HG03045 (cell line): ENCODE results near the gene KBTBD4.
"Not testable (repeated sequence)": the region's sequence is repeated elsewhere in the genome, so short reads cannot be mapped to it uniquely, and the experiment has no call there.

Experiments used
- ATAC-seq: cut with Tn5 transposase; IDR thresholded peaks from one replicate; pipeline ENCODE4 v1.9.1; 2021; ENCODE audit warnings: mild to moderate bottlenecking, moderate library complexity; ENCODE audit not compliant: unreplicated experiment

Gene KBTBD4

DNA sequence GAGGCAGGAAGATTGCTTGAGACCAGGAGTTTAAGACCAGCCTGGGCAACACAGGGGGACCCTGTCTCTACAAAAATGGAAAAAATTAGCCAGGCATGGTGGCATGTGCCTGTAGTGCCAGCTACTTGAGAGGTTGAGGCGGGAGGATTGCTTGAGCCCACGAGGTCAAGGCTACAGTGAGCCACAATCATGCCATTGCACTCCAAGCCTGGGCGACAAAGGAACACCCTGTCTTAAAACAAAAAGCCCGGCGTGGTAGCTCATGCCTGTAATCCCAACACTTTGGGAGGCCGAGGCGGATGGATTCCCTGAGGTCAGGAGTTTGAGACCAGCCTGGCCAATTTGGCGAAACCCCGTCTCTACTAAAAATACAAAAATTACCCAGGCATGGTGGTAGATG is 48.0 kb downstream of the KBTBD4 start:
- not testable (repeated sequence) for ATAC-seq

DNA sequence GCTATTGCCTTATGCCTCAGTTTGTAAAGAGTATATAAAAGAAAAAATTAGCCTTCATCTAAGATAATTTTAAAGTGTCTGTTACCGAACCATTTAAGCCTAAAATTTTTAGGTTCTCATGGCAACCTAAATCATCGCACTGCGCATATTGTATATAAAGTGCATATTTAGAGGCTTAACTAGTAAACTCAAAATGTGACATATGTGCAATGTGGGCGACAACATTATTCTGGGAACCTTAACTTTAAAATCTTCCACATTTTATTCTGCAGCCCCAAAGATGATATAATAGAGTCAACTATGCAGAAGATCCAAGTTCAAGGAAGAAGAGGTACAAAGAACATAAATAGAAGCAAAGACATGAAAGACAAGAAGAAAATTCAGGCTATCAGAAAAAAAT is 48.8 kb downstream of the KBTBD4 start:
- ATAC-seq = no peak

DNA sequence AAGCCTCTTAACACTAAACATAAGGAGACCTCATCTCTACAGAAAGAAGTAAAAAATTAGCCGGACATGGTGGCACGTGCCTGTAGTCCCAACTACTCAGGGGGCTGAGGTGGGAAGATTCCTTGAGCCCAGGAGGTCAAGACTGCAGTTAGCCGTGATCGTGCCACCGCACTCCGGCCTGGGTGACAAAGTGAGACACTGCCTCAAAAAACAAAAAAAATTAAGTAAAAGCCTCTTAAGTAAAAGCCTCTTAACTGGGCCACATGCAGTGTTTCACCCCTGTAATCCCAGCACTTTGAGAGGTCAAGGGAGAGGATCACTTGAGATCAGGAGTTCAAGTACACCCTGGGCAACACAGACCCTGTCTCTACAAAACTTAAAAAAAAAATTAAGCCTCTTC is 51.6 kb downstream of the KBTBD4 start:
- no peak for ATAC-seq

DNA sequence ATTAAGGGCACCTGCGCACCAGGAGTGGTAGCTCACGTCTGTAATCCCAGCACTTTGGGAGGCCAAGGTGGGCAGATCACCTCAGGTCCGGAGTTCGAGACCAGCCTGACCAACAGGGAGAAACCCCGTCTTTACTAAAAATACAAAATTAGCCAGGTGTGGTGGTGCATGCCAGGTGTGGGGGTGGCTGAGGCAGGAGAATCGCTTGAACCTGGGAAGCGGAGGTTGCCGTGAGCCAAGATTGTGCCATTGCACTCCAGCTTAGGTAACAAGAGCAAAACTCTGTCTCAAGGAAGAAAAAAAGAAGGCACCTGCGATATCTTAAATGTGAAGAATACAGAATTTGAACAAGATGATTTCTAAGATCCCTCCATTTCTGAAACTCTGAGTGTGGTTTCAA is 52.7 kb downstream of the KBTBD4 start:
- ATAC-seq = not testable (repeated sequence)

DNA sequence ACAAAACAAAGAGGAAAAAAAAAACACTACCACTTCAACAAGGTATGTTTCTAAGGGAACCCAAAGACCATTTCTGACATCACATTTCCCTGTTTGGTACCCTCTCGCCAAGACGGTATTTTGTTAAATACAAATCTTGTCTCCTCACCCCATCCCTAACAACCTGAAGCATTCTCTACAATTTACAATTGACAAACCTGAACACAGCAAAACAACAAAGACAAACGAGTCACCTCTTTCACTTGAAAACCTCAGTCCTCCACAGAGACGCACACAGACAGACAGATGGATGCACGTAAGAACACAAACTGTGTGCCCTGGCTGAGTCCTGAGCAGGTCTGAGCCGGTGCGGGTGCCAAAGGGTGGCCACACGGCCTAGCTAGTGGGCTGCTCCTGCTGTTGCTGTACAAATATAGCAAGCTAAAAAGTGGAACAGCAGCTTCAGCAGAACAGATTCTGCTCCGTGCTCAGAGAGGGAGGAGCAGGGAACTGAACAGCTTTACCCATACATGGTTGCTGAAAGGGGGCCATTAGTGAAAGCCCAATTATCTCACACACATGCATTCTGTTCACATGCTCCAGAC is 54.4 kb downstream of the KBTBD4 start:
- ATAC-seq = no peak

DNA sequence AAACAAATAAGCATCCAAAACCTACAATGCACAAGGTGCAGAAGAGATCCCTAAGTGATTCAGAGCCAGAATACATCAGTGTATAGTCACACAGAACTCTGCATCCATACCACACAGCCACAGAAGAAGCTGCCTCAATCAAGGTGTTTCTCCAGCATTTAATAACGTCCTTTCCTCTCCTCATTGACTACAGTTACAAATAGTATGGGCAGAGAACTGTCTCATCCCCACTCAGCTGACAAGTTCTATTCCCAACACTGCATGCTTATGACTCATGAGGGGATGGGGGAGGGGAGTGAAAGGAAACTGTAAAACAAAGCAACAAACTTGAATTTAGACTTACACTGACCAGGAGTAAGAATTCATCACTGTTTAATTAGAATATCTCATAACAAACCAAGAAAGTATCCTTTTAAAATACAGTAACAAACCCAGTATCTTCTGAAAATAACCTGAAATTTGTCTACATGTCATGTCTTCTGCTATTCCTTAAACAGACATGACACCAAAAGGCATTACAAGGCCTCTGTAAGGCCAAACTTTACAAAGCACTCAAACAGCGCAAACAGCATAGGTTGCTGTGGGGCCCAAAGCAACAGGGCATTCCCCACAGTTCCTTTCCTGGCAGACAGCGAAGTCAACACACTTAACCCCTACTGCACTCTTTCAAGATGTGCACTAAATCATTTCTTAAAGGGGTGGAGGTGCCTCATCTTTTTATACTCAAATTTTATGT is 55.1 kb downstream of the KBTBD4 start:
- no peak for ATAC-seq
